ENCODE data around the gene ATL3. TPM values are rescaled to one million over a fixed set of nuclear protein-coding genes. Genes with fewer than 3 reads are reported as not detected.
A peak's percentile ranks its signal among the peaks of the same experiment; 100 is the strongest.

Gene ATL3
- total and polyA plus RNA-seq, 2 of the 13 experiments (the other 11 are each of a cell fraction or from before 2014, with no cell fraction given) = not detected

- no peak for TF ChIP-seq PREB (CRISPR knock-in tag; IDR thresholded peaks at IDR 0.05)
- peak; percentile 35; the same call in 1 of the 2 replicates for TF ChIP-seq GATAD1 (CRISPR knock-in tag; IDR thresholded peaks at IDR 0.05)
- TF ChIP-seq XRCC5 (optimal IDR thresholded peaks at IDR 0.05; ENCODE audit: low read length) = peak; percentile 45
- no peak for TF ChIP-seq RFXANK (CRISPR knock-in tag; IDR thresholded peaks at IDR 0.05)
- TF ChIP-seq ZFP90 (CRISPR knock-in tag; IDR thresholded peaks at IDR 0.05; ENCODE audit: borderline replicate concordance) = no peak
- TF ChIP-seq RBM39 (IDR thresholded peaks at IDR 0.05; ENCODE audit: low read depth, low read length, poor library complexity, severe bottlenecking) = peak; percentile 84
- peak; percentile 72; the same call in 1 of the 2 replicates for TF ChIP-seq ZNF205 (CRISPR knock-in tag; IDR thresholded peaks at IDR 0.05)
- peak; percentile 38; the same call in 1 of the 2 replicates for TF ChIP-seq ZNF878 (CRISPR knock-in tag; IDR thresholded peaks at IDR 0.05)
- peak; percentile 83; the same call in 1 of the 2 replicates for TF ChIP-seq ZNF546 (CRISPR knock-in tag; conservative IDR thresholded peaks at IDR 0.05)
- 0 out of 2 replicates have a peak, but pooled peaks have one; percentile 43 for TF ChIP-seq ZNF746 (CRISPR knock-in tag; IDR thresholded peaks at IDR 0.05)
- TF ChIP-seq ZBTB25 (CRISPR knock-in tag; IDR thresholded peaks at IDR 0.05) = no peak
- TF ChIP-seq HMGXB4 (CRISPR knock-in tag; IDR thresholded peaks at IDR 0.05; ENCODE audit: borderline replicate concordance in 1 of 2, low read depth in 1 of 2) = peak; percentile 80 to 88; a peak in 3 of 4 replicates
- no peak for TF ChIP-seq BORCS8-MEF2B (CRISPR knock-in tag; IDR thresholded peaks at IDR 0.05)
- no peak for TF ChIP-seq KLF11 (CRISPR knock-in tag; IDR thresholded peaks at IDR 0.05)
- TF ChIP-seq HOXA5 (CRISPR knock-in tag; IDR thresholded peaks at IDR 0.05) = peak; percentile 40; the same call in 1 of the 2 replicates
- TF ChIP-seq ARID2 (CRISPR knock-in tag; IDR thresholded peaks at IDR 0.05; ENCODE audit: borderline replicate concordance) = no peak
- TF ChIP-seq NFKB2 (CRISPR knock-in tag; IDR thresholded peaks at IDR 0.05; ENCODE audit: borderline replicate concordance) = peak; percentile 79; the same call in 1 of the 2 replicates
- TF ChIP-seq ZMYM2 (CRISPR knock-in tag; IDR thresholded peaks at IDR 0.05) = peak; percentile 57; the same call in 1 of the 2 replicates
- TF ChIP-seq ZNF414 (CRISPR knock-in tag; IDR thresholded peaks at IDR 0.05) = no peak; the same call in 1 of the 2 replicates
- peak; percentile 72; the same call in 1 of the 2 replicates for TF ChIP-seq E2F1 (CRISPR knock-in tag; IDR thresholded peaks at IDR 0.05)
- TF ChIP-seq YY1 (IDR thresholded peaks at IDR 0.05; ENCODE audit: insufficient read depth, insufficient replicate concordance, low read depth, low read length) = peak; percentile 42
- no peak for TF ChIP-seq ISL2 (CRISPR knock-in tag; IDR thresholded peaks at IDR 0.05)
- peak; percentile 86; the same call in 1 of the 2 replicates for TF ChIP-seq ZNF782 (CRISPR knock-in tag; IDR thresholded peaks at IDR 0.05; ENCODE audit: borderline replicate concordance)
- no peak for TF ChIP-seq ELF3 (CRISPR knock-in tag; IDR thresholded peaks at IDR 0.05)
These were observed 10.3 kb upstream of the ATL3 start, which contains the start of gene RTN3 (continued) for GRCh38 chr11:63681321-63682065.

Data from HepG2 (cell line).